Measurements from ENCODE around the gene PFKP. TPM values are rescaled to one million over a fixed set of nuclear protein-coding genes. Genes with fewer than 3 reads are reported as not detected.

Gene PFKP
- total and polyA plus RNA-seq, 5 donors from 2014 or later = 43.1 to 103 (median 52.3) TPM

DNA sequence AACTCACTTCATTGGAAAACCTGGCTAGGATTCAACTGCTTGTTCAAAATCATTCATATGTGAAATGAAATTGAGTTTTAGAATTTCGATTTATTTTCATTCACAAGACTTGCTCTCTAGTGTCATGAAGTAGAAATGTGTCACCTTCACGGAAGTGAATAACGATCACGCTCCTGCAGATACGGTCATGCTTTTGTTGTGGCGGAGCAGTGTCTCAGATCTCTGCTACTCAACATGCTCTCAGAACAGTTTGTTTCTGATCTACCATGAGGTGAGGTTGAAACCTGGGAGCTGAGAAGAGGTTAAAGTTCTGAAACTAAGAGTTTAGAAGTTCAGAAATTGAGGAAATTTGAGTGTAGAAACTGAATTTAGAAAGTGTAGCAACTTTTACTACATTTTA, 119.0 kb downstream of the PFKP start:
- peak in 2 of 3 donors; percentile 45 to 69 for DNase-seq
- Mint-ChIP-seq H3K27me3 (peaks cover 35% of the 10 kb centered on the region), H3K27ac (peak overlapping the region in 1 of 3 donors; percentile 73)

More for the DNA sequence above, 119.0 kb downstream of the PFKP start:
- Histone ChIP-seq H3K27ac (ENCODE audit: insufficient read depth, low read length, poor library complexity, severe bottlenecking) (no peak overlapping the region), H3K4me1 (ENCODE audit: control insufficient read depth, insufficient read depth, low read length, poor library complexity, severe bottlenecking) (peaks cover 6% of the 10 kb centered on the region), H3K4me3 (ENCODE audit: low read depth, low read length) (peak overlapping the region; percentile 21), H3K27me3 (ENCODE audit: control insufficient read depth, insufficient read depth, low read length) (peaks cover 9% of the 10 kb centered on the region), H3K36me3 (ENCODE audit: control insufficient read depth, insufficient read depth, low read length) (no peaks in the 10 kb centered on the region), H3K9me3 (ENCODE audit: control insufficient read depth in 2 of 2, low read length in 2 of 2) (no peaks in the 10 kb centered on the region)
- Mint-ChIP-seq H3K4me1 (peaks cover 0 to 10% (median 5%) of the 10 kb centered on the region in 4 donors), H3K36me3 (no peaks in the 10 kb centered on the region), H3K4me3 (no peak overlapping the region), H3K9me3 (peaks cover 0 to 3% (median 0%) of the 10 kb centered on the region in 7 donors)
- ATAC-seq (ENCODE audit: low read depth in 2 of 2) = peak; percentile 90 to 97

Other genes with a start within 250 kb of the PFKP start
- gene PITRM1, start 105.2 kb downstream of the PFKP start, total RNA-seq = 71.6 TPM
- 10 to 100 TPM; 28.8 to 38.8 (median 33.0) TPM for gene PITRM1, start 105.2 kb downstream of the PFKP start, polyA plus RNA-seq

Data from CD4-positive, CD25-positive, alpha-beta regulatory T cell (primary cell).